M059J (cell line): Measurements from ENCODE around the gene XYLT2. TPM values are rescaled to one million over a fixed set of nuclear protein-coding genes. Genes with fewer than 3 reads are reported as not detected.
A peak's percentile ranks its signal among the peaks of the same experiment; 100 is the strongest.
"Not testable (repeated sequence)": the region's sequence is repeated elsewhere in the genome, so short reads cannot be mapped to it uniquely, and the experiment has no call there.

Experiments
- DNase-seq: peaks from one replicate; pipeline ENCODE4 v3.0.0-alpha.2; 2012; ENCODE audit warnings: low read depth
- total RNA-seq: library from RNA; depleted of rRNA; stranded (reverse); fragments of >200 nt; shearing (Covaris generic); gene quantifications from 2 replicates; pipeline ENCODE4 v1.2.3, GENCODE V29; 2014

The XYLT2 gene
- total RNA-seq, 1 experiment from 2014 or later = 37.4 TPM

DNA sequence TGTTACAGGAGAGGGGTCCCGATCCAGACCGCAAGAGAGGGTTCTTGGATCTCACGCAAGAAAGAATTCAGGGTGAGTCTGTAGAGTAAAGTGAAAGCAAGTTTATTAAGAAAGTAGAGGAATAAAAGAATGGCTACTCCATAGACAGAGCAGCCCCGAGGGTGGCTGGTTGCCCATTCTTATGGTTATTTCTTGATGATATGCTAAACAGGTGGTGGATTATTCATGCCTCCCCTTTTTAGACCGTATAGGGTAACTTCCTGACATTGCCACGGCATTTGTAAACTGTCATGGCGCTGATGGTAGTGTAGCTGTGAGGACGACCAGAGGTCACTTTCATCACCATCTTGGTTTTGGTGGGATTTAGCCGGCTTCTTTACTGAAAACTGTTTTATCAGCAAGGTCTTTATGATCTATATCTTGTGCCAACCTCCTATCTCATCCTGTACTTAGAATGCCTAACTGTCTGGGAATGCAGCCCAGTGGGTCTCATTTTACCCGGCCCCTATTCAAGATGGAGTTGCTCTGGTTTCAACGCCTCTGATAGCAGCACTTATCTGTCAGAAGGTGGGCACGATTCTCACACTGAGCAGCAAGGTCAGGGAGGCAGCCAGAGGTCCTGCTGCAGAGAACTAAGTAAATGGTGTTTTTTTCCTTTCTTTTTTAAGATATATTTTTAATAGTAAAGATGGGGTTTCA, 26.5 kb upstream of the XYLT2 start:
- no peak for DNase-seq

DNA sequence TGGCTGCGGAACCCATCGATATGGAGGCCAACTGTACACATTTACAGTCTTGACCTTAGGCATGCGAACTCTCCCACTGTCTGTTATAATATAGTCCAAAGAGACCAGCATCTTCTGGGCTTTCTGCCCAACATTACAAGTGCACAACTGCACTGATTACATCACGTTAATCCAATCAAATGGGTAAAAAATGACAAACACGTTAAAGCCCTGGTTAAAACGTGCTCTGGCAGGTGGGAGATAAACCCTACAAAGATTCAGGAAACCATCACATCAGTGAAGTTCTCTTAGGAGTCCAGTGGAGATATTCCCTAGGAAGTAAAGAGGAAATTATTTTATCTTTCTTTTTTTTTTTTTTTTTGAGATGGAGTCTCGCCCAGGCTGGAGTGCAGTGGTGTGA, 23.7 kb upstream of the XYLT2 start:
- no peak for DNase-seq

DNA sequence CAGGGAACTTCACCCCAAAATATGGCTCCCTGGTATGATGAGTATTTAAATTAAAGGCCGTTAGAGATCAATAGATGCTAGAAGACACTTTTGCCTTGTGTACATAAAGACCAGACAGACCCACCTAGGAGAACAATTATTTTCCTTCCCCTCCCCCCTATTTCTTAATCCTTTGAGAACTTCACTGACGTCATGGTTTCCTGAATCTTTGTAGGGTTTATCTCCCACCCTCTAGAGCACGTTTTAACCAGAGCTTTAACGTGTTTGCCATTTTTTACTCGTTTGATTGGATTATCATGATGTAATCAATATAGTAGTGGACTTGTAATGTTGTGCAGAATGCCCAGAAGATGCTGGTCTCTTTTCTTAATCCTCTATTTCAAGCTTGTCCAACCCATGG, 22.9 kb upstream of the XYLT2 start:
- DNase-seq = no peak

DNA sequence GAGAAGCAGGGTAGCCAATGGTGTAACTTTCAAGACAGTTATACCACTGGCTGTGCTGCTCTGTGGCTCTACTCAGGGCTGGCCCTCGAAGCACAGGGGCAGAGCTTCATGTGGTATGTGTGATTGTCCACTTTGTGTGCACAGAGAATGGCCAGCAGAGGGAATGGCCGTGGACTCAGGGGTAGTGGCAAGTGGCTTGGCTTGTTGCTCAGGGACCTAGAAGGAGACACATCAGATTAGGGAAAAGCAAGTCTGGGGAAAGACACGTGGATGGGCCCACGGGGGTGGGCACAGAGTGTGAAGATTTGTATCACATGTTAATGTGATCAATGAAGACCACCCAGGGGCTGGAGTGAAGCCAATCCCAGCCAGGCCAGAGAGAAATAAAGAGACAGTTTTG, 20.0 kb upstream of the XYLT2 start:
- DNase-seq = no peak

DNA sequence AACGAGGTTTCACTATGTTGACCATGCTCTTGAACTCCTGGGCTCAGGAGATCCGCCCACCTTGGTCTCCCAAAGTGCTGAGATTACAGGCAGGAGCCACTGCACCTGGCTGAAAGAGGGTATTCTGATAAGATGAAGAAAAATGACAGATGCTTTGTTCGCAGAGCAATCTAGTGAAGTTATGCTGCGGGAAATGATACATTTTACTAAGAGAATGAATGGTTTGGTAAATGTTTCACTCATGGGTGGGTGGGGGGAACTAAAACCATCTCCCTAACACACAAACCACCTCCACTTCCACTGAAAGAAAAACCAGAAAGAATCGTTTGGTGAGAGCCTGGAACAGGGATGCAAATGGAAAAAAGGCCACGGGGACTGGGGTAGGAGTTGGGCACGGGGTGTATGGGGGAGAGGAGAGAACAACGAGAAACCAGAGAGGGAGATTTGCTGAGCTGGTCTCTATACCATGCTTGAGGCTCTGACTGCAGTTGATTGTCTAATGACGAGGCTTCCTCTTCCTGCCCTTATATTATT, 19.0 kb upstream of the XYLT2 start:
- no peak for DNase-seq

DNA sequence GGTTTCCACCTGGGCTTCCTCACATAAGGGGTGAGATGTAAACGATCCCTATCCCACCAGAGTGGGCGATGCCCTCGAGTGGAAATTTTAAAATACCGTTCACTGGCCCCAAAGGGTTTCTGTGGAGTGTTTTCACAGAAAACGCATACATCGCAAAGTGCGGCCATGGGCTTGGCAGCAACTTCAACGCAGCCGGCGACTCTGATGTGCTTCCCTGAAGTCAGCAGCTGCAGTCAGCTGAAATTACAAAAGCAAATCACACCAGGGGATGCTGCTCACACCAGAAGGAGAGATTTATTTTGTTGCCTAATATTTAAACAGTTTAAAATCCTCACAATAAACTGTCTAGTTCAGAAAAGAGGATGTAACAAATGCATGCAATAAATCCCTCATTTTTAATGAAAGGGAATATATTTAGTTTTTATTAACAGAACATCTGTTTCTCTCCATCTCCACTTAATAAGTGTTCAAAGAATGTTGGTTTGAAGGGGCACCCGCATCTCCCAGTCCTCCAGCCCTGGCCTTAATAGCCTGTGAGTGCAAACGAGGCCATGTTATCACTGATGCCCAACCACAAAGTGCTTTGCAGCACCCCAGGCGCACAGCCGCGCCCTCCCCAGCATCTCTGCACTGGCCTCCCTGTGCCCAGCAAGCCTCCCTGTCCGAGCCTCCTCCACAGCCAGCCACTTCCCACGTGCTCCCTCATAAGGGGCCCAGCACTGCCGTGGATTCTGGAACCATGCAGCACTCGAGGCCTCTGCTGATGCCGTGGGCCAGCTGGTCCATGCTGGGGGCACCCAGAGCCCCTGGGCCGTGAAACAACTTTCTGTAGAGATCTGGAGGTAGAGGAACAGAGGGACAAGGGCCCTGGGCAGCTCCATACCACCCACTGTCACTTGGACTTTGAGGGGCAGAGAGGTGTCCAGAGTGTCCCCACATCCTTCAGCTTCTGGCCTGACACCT, 17.3 kb upstream of the XYLT2 start:
- no peak for DNase-seq

DNA sequence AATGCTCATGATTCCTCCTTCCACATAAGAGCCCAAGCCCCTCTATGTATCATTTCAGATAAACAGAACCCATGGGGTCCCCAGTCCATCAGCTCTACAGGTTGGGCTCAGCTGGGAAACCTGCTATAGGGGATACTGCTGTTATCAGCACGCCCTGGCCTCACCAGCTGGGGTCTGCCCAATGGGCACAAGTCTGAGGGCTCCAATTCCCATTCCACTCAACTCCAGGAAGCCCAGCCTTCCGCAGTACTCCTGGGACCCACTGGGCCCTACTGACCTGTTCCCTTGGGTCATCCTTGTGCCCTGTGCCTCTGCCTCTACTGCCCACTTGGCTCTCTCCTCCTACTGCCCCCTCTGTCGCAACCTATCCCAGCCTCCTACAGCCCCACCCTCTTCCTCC, 16.2 kb upstream of the XYLT2 start:
- no peak for DNase-seq

DNA sequence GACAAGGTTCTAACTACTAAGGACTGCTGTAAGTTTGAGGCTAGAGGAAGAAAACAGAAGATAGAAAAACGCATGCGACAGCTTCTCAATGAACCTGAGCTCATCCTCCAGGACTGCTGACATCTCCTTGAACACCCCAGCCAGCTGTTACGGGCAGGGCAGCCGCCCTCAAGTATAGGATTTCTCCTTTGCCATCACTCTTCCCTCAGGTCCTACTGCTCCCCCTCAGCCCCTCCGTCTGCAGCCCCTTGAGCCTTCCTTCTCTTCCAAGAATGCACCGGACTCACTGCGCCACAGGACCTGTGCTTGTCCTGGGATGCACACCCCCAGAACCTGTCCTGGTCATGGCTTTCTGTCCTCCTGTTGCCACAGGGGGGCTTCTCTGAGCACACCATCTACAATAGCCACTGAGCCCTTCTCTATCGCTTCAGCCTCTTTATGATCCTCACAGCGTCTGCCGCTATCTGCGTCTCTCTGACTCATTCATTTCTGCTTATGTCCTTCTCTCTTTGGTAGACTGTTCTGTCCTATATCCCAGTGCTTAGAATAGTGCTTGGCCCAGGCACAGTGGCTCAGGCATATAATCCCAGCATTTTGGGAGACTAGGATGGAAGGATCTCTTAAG, 15.7 kb upstream of the XYLT2 start:
- DNase-seq = no peak

DNA sequence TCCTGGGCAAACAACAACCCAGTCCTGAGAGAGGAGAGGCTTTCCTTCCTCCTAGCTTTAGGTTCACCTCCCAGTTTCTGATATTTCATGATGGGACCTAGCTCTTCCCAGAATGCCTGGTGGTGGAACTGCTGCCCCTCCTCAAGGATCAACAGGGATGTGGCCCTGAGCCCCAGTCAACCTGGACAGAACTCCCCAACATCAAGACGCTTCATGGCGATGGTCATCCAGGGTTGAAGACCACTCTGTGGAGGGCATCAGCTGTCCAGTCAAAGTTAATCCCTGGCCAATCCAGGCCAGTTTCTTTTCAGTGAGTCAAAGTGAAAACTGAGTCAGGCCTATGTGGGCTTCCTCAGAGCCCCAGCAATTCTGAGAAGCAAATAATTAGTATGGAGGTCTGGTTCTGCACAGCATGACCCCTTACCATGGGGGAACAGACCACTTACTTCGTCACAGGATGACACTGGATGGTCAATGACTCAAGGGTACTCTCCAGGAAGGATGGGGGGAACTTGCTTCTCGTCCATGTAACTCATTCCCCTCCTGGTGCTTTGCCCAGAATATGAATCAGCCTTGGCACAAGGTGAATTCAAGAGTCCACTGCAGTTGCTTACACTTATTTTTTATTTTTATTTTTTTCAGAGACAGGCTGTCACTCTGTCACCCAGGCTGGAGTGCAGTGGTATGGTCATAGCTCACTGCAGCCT, 14.7 kb upstream of the XYLT2 start:
- DNase-seq = peak; percentile 93

DNA sequence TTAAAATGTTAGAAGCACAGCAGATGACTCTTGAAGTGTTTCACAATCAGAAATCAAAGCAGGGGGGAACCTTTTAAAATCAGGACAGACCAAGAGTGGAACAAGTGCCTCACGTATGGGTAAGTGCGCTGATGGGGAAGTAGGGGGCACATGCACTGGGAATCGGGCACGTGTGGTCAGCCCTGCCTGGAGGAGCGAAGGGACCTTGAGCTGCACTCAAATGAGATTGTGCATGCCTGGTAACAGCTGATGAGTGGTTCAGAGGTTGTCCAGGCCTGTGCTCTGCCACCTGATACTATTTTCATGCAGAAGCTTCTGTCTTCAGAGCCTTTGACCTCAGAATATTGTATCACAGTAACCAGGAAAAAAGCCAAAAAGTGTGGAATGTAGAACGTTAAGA, 13.7 kb upstream of the XYLT2 start:
- DNase-seq = no peak

DNA sequence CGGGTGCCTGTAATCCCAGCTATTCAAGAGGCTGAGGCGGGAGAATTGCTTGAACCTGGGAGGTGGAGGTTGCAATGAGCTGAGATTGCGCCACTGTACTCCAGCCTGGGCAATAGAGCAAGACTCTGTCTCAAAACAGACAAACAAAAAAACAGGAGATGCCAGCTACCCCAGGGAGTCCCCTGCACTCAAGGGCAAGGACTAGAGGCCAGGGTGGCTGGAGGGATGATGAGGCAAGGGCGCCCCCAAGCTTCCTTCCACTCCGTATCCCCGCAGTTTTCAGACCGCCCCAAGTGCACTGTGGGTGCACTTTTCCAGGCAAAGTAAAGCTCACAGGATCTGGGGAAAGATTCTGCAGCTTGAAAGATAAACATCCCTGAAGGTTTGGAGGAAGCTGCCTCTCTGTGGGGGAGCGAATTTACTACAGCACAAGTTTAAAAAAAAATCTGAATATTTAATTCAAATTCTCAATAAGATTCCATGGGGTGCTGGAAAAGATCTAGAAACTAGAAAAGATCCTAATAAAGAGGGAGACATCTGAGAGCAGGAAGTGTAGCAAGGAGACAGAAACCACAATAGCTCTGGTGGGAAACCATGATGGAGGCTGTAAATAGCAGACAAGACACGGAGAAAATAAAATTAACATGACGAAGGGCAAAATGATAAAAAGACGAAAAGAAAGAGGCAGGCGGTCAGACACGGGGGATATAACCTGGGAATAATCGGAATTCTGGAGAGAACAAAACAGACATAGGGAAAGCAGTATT, 12.5 kb upstream of the XYLT2 start:
- not testable (repeated sequence) for DNase-seq

DNA sequence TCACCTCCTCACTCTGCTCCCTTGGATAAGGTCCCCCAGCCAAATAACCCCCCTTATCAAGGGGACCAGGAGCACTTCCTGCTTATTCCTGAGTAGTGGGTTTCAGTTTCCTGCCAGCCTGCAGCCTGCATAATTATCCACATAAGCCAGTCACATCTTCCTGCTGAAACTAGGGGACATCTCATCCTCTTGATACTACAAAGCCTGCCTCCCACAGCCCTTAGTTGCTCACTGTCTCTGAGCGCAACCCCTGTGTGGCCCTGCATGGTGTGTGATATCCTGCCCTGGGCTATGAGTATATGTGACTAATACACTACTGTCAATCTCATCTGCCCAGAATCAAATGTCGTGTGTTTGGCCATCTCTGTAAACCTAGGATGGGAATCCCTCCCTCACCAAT, 8.0 kb upstream of the XYLT2 start:
- DNase-seq = peak; percentile 37

DNA sequence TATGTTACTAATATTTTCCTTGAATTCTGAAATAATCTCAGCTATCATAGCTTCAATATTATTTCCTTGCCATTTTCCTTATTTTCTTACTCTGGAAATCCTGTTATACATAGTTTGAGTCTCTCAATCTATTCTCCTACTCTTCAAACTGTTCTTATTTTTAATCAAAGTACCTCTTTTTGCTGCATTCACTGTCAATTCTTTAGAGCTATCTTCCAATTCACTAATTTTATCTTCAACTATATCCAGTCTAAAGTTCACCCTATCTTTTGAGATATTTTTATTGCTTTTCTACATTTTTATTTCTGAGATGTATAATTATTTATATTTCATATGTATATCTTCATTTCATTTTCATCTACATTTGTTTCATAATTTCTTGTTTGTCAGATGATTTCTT, 7.3 kb upstream of the XYLT2 start:
- DNase-seq = no peak

DNA sequence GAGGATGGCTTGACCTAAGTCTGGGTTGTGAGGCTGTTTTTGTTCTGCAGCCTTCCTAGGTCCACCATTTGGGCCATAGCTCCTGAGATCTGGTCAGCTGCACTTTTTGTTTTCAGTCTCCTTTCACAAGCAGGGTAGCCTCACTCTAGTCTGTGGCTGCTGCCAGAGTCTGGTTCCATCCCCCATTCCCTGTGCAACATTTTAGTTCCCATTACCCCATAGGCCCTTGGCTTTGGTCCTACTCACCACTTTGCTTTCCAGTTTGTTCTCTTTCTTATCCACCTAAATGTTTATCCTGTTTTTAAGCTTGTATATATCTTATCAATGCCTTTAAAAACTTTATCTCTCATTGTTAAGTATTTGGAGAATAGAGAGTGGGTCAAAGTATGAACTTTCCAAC, 6.5 kb upstream of the XYLT2 start:
- DNase-seq = no peak

DNA sequence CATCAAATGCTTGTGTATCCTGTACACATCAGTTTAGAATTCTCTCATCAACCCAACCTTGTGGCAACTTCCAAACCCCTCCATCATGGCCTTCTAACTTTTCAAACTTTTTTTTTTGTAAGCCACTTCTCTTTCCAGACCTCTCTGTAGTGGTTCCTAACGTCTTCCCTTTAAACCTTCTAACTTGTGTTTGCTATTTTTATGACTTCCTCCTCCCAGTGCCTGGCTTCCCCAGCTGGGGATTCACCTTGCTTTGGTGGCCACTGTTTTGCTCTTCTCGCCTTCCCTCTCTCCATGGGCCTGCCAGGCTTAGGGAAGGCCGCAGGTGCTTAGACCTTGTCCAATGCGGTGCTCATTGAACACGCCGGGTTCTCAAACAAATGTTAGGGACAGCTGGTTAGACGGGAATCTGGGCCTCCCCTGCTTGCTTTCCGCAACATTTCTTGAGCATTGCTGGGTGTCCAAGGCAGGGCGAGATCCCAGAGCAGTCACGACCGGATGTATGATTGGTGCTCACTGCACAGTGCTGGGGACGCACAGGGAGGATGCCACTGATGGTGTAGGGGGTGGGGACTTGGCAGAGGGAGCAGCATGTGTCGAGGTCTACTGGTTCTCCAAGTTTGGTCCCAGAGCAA, 1.1 kb upstream of the XYLT2 start:
- DNase-seq = no peak

DNA sequence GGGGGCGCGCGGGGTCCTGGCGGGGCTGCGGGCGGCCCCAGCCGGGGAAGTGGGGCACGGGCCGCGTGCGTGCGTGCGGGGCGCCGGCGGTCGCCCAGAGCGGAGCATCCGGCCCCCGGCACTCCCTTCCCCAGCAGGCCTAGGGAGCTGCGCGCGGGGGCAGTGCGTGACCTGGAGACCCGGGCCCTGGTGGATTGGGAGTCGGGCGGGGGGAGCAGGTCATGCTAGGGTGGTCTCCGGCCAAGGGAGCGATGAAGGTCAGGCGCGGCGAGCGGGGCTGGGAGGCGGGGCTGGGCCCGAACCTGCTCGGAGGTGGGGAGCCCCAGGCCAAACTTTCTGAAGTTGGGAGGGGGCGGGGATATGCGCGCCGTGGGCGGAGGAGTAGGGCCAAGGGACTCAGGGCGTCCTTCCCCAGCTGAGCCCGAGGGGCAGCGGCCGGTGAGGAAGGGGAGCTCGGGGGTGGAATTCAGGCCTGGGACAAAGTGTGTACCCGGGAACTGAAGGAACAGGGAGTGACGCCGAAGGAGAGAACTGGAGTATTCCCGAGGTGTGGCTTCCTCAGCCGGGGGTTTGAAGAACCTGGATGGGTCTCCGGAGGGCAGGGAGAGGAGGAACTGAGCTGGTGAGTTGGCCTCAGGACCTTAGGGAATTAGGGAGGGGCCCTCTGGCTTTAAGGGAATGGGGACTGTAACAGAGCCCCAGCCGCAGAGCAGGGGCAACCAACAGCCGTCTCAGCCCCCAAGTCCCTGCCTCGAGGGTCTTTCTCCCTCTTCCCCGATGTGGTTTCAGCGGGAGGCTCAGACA, 589 bp downstream of the XYLT2 start:
- DNase-seq = peak; percentile 40

DNA sequence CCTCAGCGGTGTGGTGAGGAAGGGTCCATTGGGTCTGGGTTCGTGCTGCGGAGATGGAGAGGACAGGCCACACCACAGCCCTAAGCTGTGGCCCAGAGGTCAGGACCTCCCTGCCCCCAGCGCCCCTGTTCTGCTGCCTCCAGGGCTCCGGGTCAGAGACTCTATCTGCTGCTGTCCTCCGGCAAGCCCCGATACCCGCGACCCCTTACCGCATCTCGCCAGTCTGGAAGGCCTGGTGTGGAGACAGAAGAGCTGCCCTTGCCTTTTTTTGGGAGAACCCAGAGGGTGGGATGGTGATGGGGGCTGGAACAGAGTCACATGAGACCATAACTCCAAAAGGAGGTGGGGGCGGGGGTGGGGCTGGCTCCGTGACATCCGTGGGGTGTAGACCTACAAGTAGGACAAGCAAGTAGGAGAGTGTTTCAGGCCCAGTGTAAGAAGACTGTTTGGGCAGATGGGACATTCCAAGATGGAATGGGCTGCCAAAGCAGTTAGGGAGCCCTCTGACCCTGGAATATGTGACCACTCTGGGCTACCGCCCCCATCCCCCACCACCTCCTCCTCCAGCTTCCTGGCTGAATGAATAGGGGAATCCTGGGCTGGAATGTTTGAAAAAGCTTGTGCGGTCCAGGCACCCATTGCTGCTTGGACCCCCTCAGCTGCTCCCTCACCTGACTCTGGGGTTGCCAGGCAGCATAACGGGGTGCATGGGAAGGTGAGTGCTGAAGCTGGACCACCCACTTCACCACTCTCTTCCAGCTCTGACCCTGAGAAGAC, 1.4 kb downstream of the XYLT2 start:
- no peak for DNase-seq

DNA sequence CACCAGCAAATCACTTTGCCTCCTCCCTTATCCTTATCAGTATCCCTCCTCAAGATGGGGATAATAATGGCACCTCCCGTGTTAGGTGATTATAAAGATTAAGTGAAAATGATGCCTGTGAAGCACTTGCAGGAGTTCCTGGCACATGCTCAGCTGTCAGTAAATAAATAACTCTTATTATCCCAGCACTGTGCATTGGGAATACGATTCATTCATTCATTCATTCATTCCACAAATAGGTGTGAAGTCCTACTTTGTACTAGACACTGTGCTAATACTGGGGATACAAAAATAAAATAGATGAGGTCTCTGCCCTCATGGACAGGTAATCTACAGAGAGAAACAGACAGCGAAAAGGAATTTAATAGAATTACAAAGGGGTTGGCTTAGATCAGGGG, 2.0 kb downstream of the XYLT2 start:
- DNase-seq = no peak
